SK-N-SH (cell line): ENCODE results near the gene EIF4G2. TPM values are rescaled to one million over a fixed set of nuclear protein-coding genes. Genes with fewer than 3 reads are reported as not detected.
A peak's percentile ranks its signal among the peaks of the same experiment; 100 is the strongest.

Experiments
- CTCF ChIA-PET: fragments of 300-600, 350-600 bp; formaldehyde crosslinking; extraction: SDS; loops from one replicate; lab custom pipeline; 2021; lab: Yijun Ruan, JAX
- POLR2A ChIA-PET: fragments of 350-600 bp; sonication (Branson Sonifier 250); formaldehyde crosslinking; extraction: SDS; loops from one replicate; lab custom pipeline; 2020; ENCODE audit warnings: antibody characterized with exemption, inconsistent platforms; lab: Yijun Ruan, JAX
- DNase-seq: peaks from one replicate; pipeline ENCODE4 v3.0.0; 2012
- H2AFZ ChIP-seq: fragments of 200-600 bp; sonication (generic); 2 replicates; pipeline ENCODE4 v1.8.1; 2016; ENCODE audit warnings: antibody characterized with exemption, mild to moderate bottlenecking, low read depth
- H3F3A ChIP-seq: fragments of 200-600 bp; sonication (generic); replicated peaks from 2 replicates; pipeline ENCODE3; 2016; ENCODE audit warnings: antibody characterized with exemption, mild to moderate bottlenecking; ENCODE audit not compliant: insufficient read depth
- H3K27ac ChIP-seq, 2 experiments: fragments of 200-500 bp in 1 of 2; fragments of 200-600 bp in 1 of 2; sonication (Bioruptor generic) in 1 of 2; sonication (generic), shearing (Covaris generic) in 1 of 2; 2 replicates each; pipeline versions ENCODE4 v1.5.1 to v1.6.1; 2014 to 2016; ENCODE audit warnings: low read depth in 2 of 2, inconsistent platforms in 1 of 2, low read length in 1 of 2, mild to moderate bottlenecking in 1 of 2, mixed read lengths in 1 of 2
- H3K27me3 ChIP-seq: fragments of 200-600 bp; sonication (generic), shearing (Covaris generic); 2 replicates; pipeline ENCODE4 v1.6.1; 2016; ENCODE audit warnings: mixed run types; ENCODE audit not compliant: insufficient read depth
- H3K36me3 ChIP-seq, 2 experiments: fragments of 200-500 bp in 1 of 2; fragments of 200-600 bp in 1 of 2; sonication (Bioruptor generic) in 1 of 2; sonication (generic) in 1 of 2; replicated peaks in 1 of 2; 2 replicates each; pipeline versions ENCODE3 to v1.5.1; 2014 to 2016; ENCODE audit warnings: low read length in 1 of 2, mild to moderate bottlenecking in 1 of 2; ENCODE audit not compliant: insufficient read depth in 2 of 2, control insufficient read depth in 1 of 2
- H3K4me1 ChIP-seq, 2 experiments: fragments of 200-500 bp in 1 of 2; fragments of 200-600 bp in 1 of 2; sonication (Bioruptor generic) in 1 of 2; sonication (generic), shearing (Covaris generic) in 1 of 2; 2 replicates each; pipeline versions ENCODE4 v1.5.1 to v1.6.1; 2014 to 2016; ENCODE audit warnings: low read depth in 1 of 2, low read length in 1 of 2, mixed run types in 1 of 2; ENCODE audit not compliant: insufficient read depth in 2 of 2, control insufficient read depth in 1 of 2
- H3K4me2 ChIP-seq: fragments of 200-600 bp; sonication (generic), shearing (Covaris generic); 2 replicates; pipeline ENCODE4 v1.6.1; 2017; ENCODE audit warnings: mixed run types
- H3K4me3 ChIP-seq, 2 experiments: fragments of 200-500 bp in 1 of 2; fragments of 200-600 bp in 1 of 2; sonication (Bioruptor generic) in 1 of 2; sonication (generic), shearing (Covaris generic) in 1 of 2; 2 replicates each; pipeline versions ENCODE4 v1.5.1 to v1.8.1; 2014 to 2016; ENCODE audit warnings: low read depth in 2 of 2, inconsistent platforms in 1 of 2, low read length in 1 of 2, mild to moderate bottlenecking in 1 of 2, mixed read lengths in 1 of 2, moderate library complexity in 1 of 2
- H3K79me2 ChIP-seq: fragments of 200-600 bp; sonication (generic); 2 replicates; pipeline ENCODE4 v1.8.1; 2017; ENCODE audit warnings: mild to moderate bottlenecking; ENCODE audit not compliant: insufficient read depth
- H3K9ac ChIP-seq: fragments of 200-600 bp; sonication (generic); 2 replicates; pipeline ENCODE4 v1.6.1; 2017; ENCODE audit warnings: mixed run types
- H3K9me2 ChIP-seq: fragments of 200-600 bp; sonication (generic); 2 replicates; pipeline ENCODE4 v1.6.1; 2017; ENCODE audit warnings: mixed run types
- H3K9me3 ChIP-seq: fragments of 200-600 bp; sonication (generic); 2 replicates; pipeline ENCODE4 v1.6.1; 2017; ENCODE audit warnings: mixed run types, mild to moderate bottlenecking, moderate library complexity
- H4K20me1 ChIP-seq: fragments of 200-600 bp; sonication (generic); 2 replicates; pipeline ENCODE4 v1.6.1; 2017; ENCODE audit warnings: mild to moderate bottlenecking, mixed run types; ENCODE audit not compliant: insufficient read depth
- EZH2phosphoT487 ChIP-seq: fragments of 200-600 bp; sonication (generic); IDR thresholded peaks from 2 replicates; pipeline ENCODE4 v1.6.1; 2017; ENCODE audit warnings: low read depth, mixed run types, mild to moderate bottlenecking, antibody characterized with exemption, moderate library complexity, borderline replicate concordance
- FOXJ3 ChIP-seq: sonication (generic); formaldehyde crosslinking; IDR thresholded peaks from 2 replicates; pipeline ENCODE4 v1.5.1; 2020; ENCODE audit warnings: mild to moderate bottlenecking, missing genetic modification reagents
- FOXM1 ChIP-seq: IDR thresholded peaks from 2 replicates; pipeline ENCODE4 v1.4.0; 2012; ENCODE audit warnings: low read depth, mild to moderate bottlenecking
- GABPA ChIP-seq: IDR thresholded peaks from 2 replicates; pipeline ENCODE4 v1.4.0; 2012; ENCODE audit warnings: low read depth, mild to moderate bottlenecking
- GATA2 ChIP-seq: sonication (generic); formaldehyde crosslinking; IDR thresholded peaks from 2 replicates; pipeline ENCODE4 v1.5.0; 2020; ENCODE audit warnings: mild to moderate bottlenecking, missing genetic modification reagents
- IRF3 ChIP-seq: fragments of 150-350 bp; IDR thresholded peaks from 2 replicates; pipeline ENCODE4 v1.6.1; 2016; ENCODE audit warnings: mild to moderate bottlenecking, low read depth, low read length
- JUND ChIP-seq: IDR thresholded peaks from 2 replicates; pipeline ENCODE4 v1.4.0; 2012
- MAX ChIP-seq: IDR thresholded peaks from 2 replicates; pipeline ENCODE4 v1.4.0; 2012; ENCODE audit warnings: low read depth
- MEF2A ChIP-seq: IDR thresholded peaks from 2 replicates; pipeline ENCODE4 v1.4.0; 2012; ENCODE audit warnings: low read depth, borderline replicate concordance
- MXI1 ChIP-seq: IDR thresholded peaks from 2 replicates; pipeline ENCODE4 v1.6.1; 2012; ENCODE audit warnings: mild to moderate bottlenecking, low read depth, low read length, improper control_type of control experiment
- NRF1 ChIP-seq: IDR thresholded peaks from 2 replicates; pipeline ENCODE4 v1.6.1; 2012; ENCODE audit warnings: low read depth, mild to moderate bottlenecking, low read length
- RAD21 ChIP-seq: IDR thresholded peaks from 2 replicates; pipeline ENCODE4 v1.6.1; 2012; ENCODE audit warnings: mild to moderate bottlenecking, low read length
- RCOR1 ChIP-seq: fragments of 150-350 bp; IDR thresholded peaks from 2 replicates; pipeline ENCODE4 v1.6.1; 2017; ENCODE audit warnings: antibody characterized with exemption, low read length
- RFX5 ChIP-seq: IDR thresholded peaks from 2 replicates; pipeline ENCODE4 v1.6.1; 2012; ENCODE audit warnings: mild to moderate bottlenecking, improper control_type of control experiment, low read length
- SIN3A ChIP-seq: IDR thresholded peaks from 2 replicates; pipeline ENCODE4 v1.6.1; 2012; ENCODE audit warnings: low read depth, mild to moderate bottlenecking, low read length, moderate library complexity, borderline replicate concordance
- SMC3 ChIP-seq: IDR thresholded peaks from 2 replicates; pipeline ENCODE4 v1.6.1; 2012; ENCODE audit warnings: low read depth, low read length, improper control_type of control experiment
- TAF1 ChIP-seq: IDR thresholded peaks from 2 replicates; pipeline ENCODE4 v1.6.1; 2012; ENCODE audit warnings: low read depth, mild to moderate bottlenecking, low read length, moderate library complexity, borderline replicate concordance
- TCF12 ChIP-seq: IDR thresholded peaks from 2 replicates; pipeline ENCODE4 v1.4.0; 2012
- TEAD4 ChIP-seq: IDR thresholded peaks from 2 replicates; pipeline ENCODE4 v1.4.0; 2012; ENCODE audit warnings: mild to moderate bottlenecking, borderline replicate concordance; ENCODE audit not compliant: insufficient read depth
- USF1 ChIP-seq: IDR thresholded peaks from 2 replicates; pipeline ENCODE4 v1.4.0; 2012; ENCODE audit warnings: low read depth, borderline replicate concordance
- USF2 ChIP-seq: fragments of 150-350 bp; IDR thresholded peaks from 2 replicates; pipeline ENCODE4 v1.6.1; 2017; ENCODE audit warnings: antibody characterized with exemption, low read length, low read depth, borderline replicate concordance
- WGBS: methylation state at CpG from one replicate; pipeline ENCODE4 v1.1.6; 2017; ENCODE audit warnings: low lambda C conversion rate; 5-methylcytosine and 5-hydroxymethylcytosine counted together
- polyA plus RNA-seq, 3 experiments: library from polyadenylated mRNA; depleted of rRNA; stranded (reverse); fragments of >200 nt; gene quantifications; 2 replicates each; pipeline ENCODE4 v1.2.3, GENCODE V29; 2012
- TF ChIP-seq, protein P1 (sequence below): fragments of 200-600 bp; sonication (generic); IDR thresholded peaks from 2 replicates; pipeline ENCODE4 v1.6.1; 2017; ENCODE audit warnings: antibody characterized with exemption, mild to moderate bottlenecking, moderate library complexity
- TF ChIP-seq, protein P2 (sequence below): IDR thresholded peaks from 2 replicates; pipeline ENCODE4 v1.4.0; 2012; ENCODE audit warnings: low read depth, borderline replicate concordance
- TF ChIP-seq, protein P3 (sequence below): IDR thresholded peaks from 2 replicates; pipeline ENCODE4; 2012

Gene EIF4G2
- polyA plus RNA-seq, 1 of the 3 experiments (the other 2 are of a cell fraction), result 298 TPM

GRCh38 chr11:10750838-10751580 lies 57.7 kb downstream of the EIF4G2 start, which contains the start of gene CTR9:
TSS of gene CTR9 (plus strand) at chr11:10751246. CDS start at chr11:10751413, 167 bp downstream.
- ChIA-PET POLR2A (interaction anchor here (0.6 to 1.4 kb wide), 11 partner anchors 9 to 358 kb away, joined by 3 to 18 read pairs (median 4); partner anchors contain the start of genes EIF4G2 and RNF141), CTCF (interaction anchor here (0.8 to 1.9 kb wide), 4 partner anchors 9 to 34 kb away, joined by 3 to 12 read pairs (median 4); no protein-coding TSS in a partner anchor)
- Histone ChIP-seq H3K9ac (peak within 1 kb of the TSS; percentile 83), H3K4me3 (peak within 1 kb of the TSS; percentile 76 to 98), H3K27ac (peak within 1 kb of the TSS; percentile 94 to 99), H3K27me3 (no peaks in the 10 kb centered on the region), H3K79me2 (peaks cover 35% of the 10 kb centered on the region), H4K20me1 (0 out of 2 replicates have a peak, but pooled peaks cover 6% of the 10 kb centered on the region), H3K9me2 (no peaks in the 10 kb centered on the region), H3K9me3 (no peaks in the 10 kb centered on the region), H3F3A (peaks cover 11% of the 10 kb centered on the region), H3K4me1 (peaks cover 0 to 10% of the 10 kb centered on the region in 2 experiments; a peak in 2 of 4 replicates), H3K4me2 (peak within 1 kb of the TSS; percentile 89), H2AFZ (peak within 1 kb of the TSS; percentile 89), H3K36me3 (peaks cover 31 to 34% of the 10 kb centered on the region in 2 experiments)
- DNase-seq, result peak; percentile 89
- WGBS, result 0% methylated on average over 10 of the region's 67 CpGs
- TF ChIP-seq MEF2A (no peak), MAX (peak; percentile 97), FOXM1 (no peak), RAD21 (peak; percentile 47), JUND (no peak; the same call in 1 of the 2 replicates), SIN3A (peak; percentile 90; the same call in 1 of the 2 replicates), GATA2 (CRISPR knock-in tag) (no peak), TCF12 (peak; percentile 35; the same call in 1 of the 2 replicates), SMC3 (no peak; the same call in 1 of the 2 replicates), TEAD4 (no peak), RCOR1 (peak; percentile 63; the same call in 1 of the 2 replicates), TAF1 (peak; percentile 86), NRF1 (no peak), USF1 (no peak), IRF3 (no peak), USF2 (no peak), EZH2phosphoT487 (no peak), MXI1 (peak; percentile 70; the same call in 1 of the 2 replicates), FOXJ3 (CRISPR knock-in tag) (peak; percentile 72; the same call in 1 of the 2 replicates), GABPA (peak; percentile 99), RFX5 (peak; percentile 72)
- TF ChIP-seq, protein P1, sequence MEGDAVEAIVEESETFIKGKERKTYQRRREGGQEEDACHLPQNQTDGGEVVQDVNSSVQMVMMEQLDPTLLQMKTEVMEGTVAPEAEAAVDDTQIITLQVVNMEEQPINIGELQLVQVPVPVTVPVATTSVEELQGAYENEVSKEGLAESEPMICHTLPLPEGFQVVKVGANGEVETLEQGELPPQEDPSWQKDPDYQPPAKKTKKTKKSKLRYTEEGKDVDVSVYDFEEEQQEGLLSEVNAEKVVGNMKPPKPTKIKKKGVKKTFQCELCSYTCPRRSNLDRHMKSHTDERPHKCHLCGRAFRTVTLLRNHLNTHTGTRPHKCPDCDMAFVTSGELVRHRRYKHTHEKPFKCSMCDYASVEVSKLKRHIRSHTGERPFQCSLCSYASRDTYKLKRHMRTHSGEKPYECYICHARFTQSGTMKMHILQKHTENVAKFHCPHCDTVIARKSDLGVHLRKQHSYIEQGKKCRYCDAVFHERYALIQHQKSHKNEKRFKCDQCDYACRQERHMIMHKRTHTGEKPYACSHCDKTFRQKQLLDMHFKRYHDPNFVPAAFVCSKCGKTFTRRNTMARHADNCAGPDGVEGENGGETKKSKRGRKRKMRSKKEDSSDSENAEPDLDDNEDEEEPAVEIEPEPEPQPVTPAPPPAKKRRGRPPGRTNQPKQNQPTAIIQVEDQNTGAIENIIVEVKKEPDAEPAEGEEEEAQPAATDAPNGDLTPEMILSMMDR, result peak; percentile 29; the same call in 1 of the 2 replicates
- TF ChIP-seq, protein P2, sequence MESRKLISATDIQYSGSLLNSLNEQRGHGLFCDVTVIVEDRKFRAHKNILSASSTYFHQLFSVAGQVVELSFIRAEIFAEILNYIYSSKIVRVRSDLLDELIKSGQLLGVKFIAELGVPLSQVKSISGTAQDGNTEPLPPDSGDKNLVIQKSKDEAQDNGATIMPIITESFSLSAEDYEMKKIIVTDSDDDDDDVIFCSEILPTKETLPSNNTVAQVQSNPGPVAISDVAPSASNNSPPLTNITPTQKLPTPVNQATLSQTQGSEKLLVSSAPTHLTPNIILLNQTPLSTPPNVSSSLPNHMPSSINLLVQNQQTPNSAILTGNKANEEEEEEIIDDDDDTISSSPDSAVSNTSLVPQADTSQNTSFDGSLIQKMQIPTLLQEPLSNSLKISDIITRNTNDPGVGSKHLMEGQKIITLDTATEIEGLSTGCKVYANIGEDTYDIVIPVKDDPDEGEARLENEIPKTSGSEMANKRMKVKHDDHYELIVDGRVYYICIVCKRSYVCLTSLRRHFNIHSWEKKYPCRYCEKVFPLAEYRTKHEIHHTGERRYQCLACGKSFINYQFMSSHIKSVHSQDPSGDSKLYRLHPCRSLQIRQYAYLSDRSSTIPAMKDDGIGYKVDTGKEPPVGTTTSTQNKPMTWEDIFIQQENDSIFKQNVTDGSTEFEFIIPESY, result 0 out of 2 replicates have a peak, but pooled peaks have one; percentile 31
- TF ChIP-seq, protein P3, sequence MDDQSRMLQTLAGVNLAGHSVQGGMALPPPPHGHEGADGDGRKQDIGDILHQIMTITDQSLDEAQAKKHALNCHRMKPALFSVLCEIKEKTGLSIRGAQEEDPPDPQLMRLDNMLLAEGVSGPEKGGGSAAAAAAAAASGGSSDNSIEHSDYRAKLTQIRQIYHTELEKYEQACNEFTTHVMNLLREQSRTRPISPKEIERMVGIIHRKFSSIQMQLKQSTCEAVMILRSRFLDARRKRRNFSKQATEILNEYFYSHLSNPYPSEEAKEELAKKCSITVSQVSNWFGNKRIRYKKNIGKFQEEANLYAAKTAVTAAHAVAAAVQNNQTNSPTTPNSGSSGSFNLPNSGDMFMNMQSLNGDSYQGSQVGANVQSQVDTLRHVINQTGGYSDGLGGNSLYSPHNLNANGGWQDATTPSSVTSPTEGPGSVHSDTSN, result peak; percentile 70
